H1 (cell line): Measurements from ENCODE around the gene MMADHC. TPM values are rescaled to one million over a fixed set of nuclear protein-coding genes. Genes with fewer than 3 reads are reported as not detected.

ENCODE experiments used
- CTCF ChIA-PET: fragments of 300-600 bp; sonication (Branson Sonifier 250); formaldehyde crosslinking; loops from one replicate; lab custom pipeline; 2021; ENCODE audit not compliant: partially characterized antibody; lab: Charles Lee
- POLR2A ChIA-PET: fragments of 300-600 bp; sonication (Branson Sonifier 250); formaldehyde crosslinking; loops from one replicate; lab custom pipeline; 2021; ENCODE audit warnings: inconsistent platforms; ENCODE audit not compliant: partially characterized antibody; lab: Charles Lee
- DNase-seq, 2 experiments: peaks; one replicate each; pipeline versions ENCODE4 v3.0.0 to v3.0.0-alpha.2; 2010 to 2022; ENCODE audit warnings: low spot score in 2 of 2, low read depth in 1 of 2, mixed read lengths in 1 of 2
- FAIRE-seq: peaks from 2 replicates; lab custom pipeline; 2011; peaks lifted over from hg19 to GRCh38; lab: Jason Lieb, UNC
- H2AFZ ChIP-seq: 2 replicates; pipeline ENCODE4 v1.8.1; 2012; ENCODE audit warnings: low read length, inconsistent platforms
- H2AK5ac ChIP-seq: 2 replicates; pipeline ENCODE4 v1.6.1; 2013; ENCODE audit warnings: low read depth, low read length
- H2BK120ac ChIP-seq: replicated peaks from 2 replicates; pipeline ENCODE3; 2013; ENCODE audit warnings: low read depth, low read length, inconsistent platforms
- H2BK12ac ChIP-seq: 2 replicates; pipeline ENCODE4 v1.6.1; 2013; ENCODE audit warnings: low read depth, low read length
- H2BK15ac ChIP-seq: 2 replicates; pipeline ENCODE4 v1.6.1; 2013; ENCODE audit warnings: low read length
- H2BK20ac ChIP-seq: 2 replicates; pipeline ENCODE4 v1.6.1; 2013; ENCODE audit warnings: low read length
- H2BK5ac ChIP-seq: 2 replicates; pipeline ENCODE4 v1.6.1; 2013; ENCODE audit warnings: low read depth, low read length
- H3K14ac ChIP-seq: 2 replicates; pipeline ENCODE4 v1.6.1; 2013; ENCODE audit warnings: inconsistent platforms; ENCODE audit not compliant: insufficient read length
- H3K18ac ChIP-seq: 2 replicates; pipeline ENCODE4 v1.6.1; 2013; ENCODE audit warnings: low read length; ENCODE audit errors: extremely low read depth
- H3K23ac ChIP-seq: 2 replicates; pipeline ENCODE4 v1.6.1; 2013; ENCODE audit warnings: inconsistent platforms; ENCODE audit not compliant: insufficient read length
- H3K23me2 ChIP-seq: 2 replicates; pipeline ENCODE4 v1.6.1; 2013; ENCODE audit warnings: low read depth, low read length
- H3K27ac ChIP-seq: 2 replicates; pipeline ENCODE4 v1.6.1; 2011; ENCODE audit warnings: low read depth, low read length, inconsistent platforms
- H3K27me3 ChIP-seq, 4 experiments: replicated peaks in 1 of 4; 1 replicate in 1 of 4; 2 replicates in 3 of 4; pipeline versions ENCODE4 v1.6.1 to v1.8.1; 2011 to 2013; ENCODE audit warnings: low read length in 3 of 4, mild to moderate bottlenecking in 3 of 4, inconsistent platforms in 2 of 4, mixed read lengths in 2 of 4, moderate library complexity in 1 of 4; ENCODE audit not compliant: control insufficient read depth in 3 of 4, insufficient read depth in 3 of 4; ENCODE audit errors: extremely low read depth in 1 of 4
- H3K36me3 ChIP-seq, 4 experiments: 2 replicates each; pipeline versions ENCODE4 v1.6.1 to v1.8.1; 2011 to 2013; ENCODE audit warnings: mild to moderate bottlenecking in 4 of 4, low read length in 3 of 4, moderate library complexity in 2 of 4, control low read depth in 1 of 4, inconsistent platforms in 1 of 4; ENCODE audit not compliant: insufficient read depth in 4 of 4, control insufficient read depth in 2 of 4
- H3K4ac ChIP-seq: replicated peaks from 2 replicates; pipeline ENCODE3; 2013; ENCODE audit warnings: low read length, low read depth, mixed read lengths, inconsistent platforms; ENCODE audit not compliant: insufficient read length
- H3K4me1 ChIP-seq, 4 experiments: replicated peaks in 1 of 4; 1 replicate in 1 of 4; 2 replicates in 3 of 4; pipeline versions ENCODE4 v1.6.1 to v1.8.1; 2011 to 2013; ENCODE audit warnings: low read length in 3 of 4, inconsistent platforms in 2 of 4, mixed read lengths in 1 of 4; ENCODE audit not compliant: insufficient read depth in 4 of 4, control insufficient read depth in 3 of 4
- H3K4me2 ChIP-seq, 2 experiments: 2 replicates each; pipeline versions ENCODE4 v1.6.1 to v1.8.1; 2011 to 2013; ENCODE audit warnings: low read depth in 2 of 2, low read length in 2 of 2, control low read depth in 1 of 2, inconsistent platforms in 1 of 2, mild to moderate bottlenecking in 1 of 2; ENCODE audit not compliant: insufficient read depth in 1 of 2
- H3K4me3 ChIP-seq, 4 experiments: fragments of 200-600, 300-600 bp in 1 of 4; sonication (generic), shearing (Covaris generic), sonication (Bioruptor Twin) in 1 of 4; 2 replicates each; pipeline versions ENCODE4 v1.5.1 to v1.8.1; 2011 to 2016; ENCODE audit warnings: low read length in 4 of 4, low read depth in 3 of 4, control low read depth in 2 of 4, inconsistent platforms in 2 of 4, mild to moderate bottlenecking in 2 of 4, mixed read lengths in 1 of 4, moderate library complexity in 1 of 4; ENCODE audit not compliant: insufficient read depth in 2 of 4; ENCODE audit errors: extremely low read depth in 1 of 4
- H3K56ac ChIP-seq: replicated peaks from 2 replicates; pipeline ENCODE3; 2013; ENCODE audit warnings: low read depth, mild to moderate bottlenecking, mixed read lengths, low read length, inconsistent platforms; ENCODE audit not compliant: insufficient read length
- H3K79me1 ChIP-seq: 2 replicates; pipeline ENCODE4 v1.6.1; 2013; ENCODE audit warnings: low read depth, low read length, control low read depth
- H3K79me2 ChIP-seq, 2 experiments: 2 replicates each; pipeline versions ENCODE4 v1.6.1 to v1.8.1; 2012 to 2013; ENCODE audit warnings: low read length in 2 of 2, mild to moderate bottlenecking in 2 of 2, inconsistent platforms in 1 of 2; ENCODE audit not compliant: insufficient read depth in 2 of 2, control insufficient read depth in 1 of 2
- H3K9ac ChIP-seq, 4 experiments: replicated peaks in 1 of 4; 1 replicate in 1 of 4; 2 replicates in 3 of 4; pipeline versions ENCODE4 v1.6.1 to v1.8.1; 2011 to 2013; ENCODE audit warnings: low read depth in 3 of 4, low read length in 3 of 4, control low read depth in 2 of 4, mild to moderate bottlenecking in 2 of 4, moderate library complexity in 2 of 4, inconsistent platforms in 1 of 4; ENCODE audit errors: extremely low read depth in 1 of 4
- H3K9me3 ChIP-seq, 2 experiments: 2 replicates each; pipeline versions ENCODE4 v1.6.1 to v1.8.1; 2012 to 2013; ENCODE audit warnings: mild to moderate bottlenecking in 2 of 2, moderate library complexity in 2 of 2, control low read depth in 1 of 2, inconsistent platforms in 1 of 2, low read depth in 1 of 2, low read length in 1 of 2, mixed read lengths in 1 of 2; ENCODE audit not compliant: insufficient read depth in 2 of 2
- H4K20me1 ChIP-seq, 2 experiments: replicated peaks in 1 of 2; 2 replicates each; pipeline versions ENCODE3 to v1.8.1; 2011 to 2013; ENCODE audit warnings: inconsistent platforms in 2 of 2, low read length in 2 of 2, mild to moderate bottlenecking in 1 of 2; ENCODE audit not compliant: insufficient read depth in 2 of 2, control insufficient read depth in 1 of 2
- H4K5ac ChIP-seq: 2 replicates; pipeline ENCODE4 v1.6.1; 2013; ENCODE audit warnings: low read length, low read depth, mixed read lengths, inconsistent platforms; ENCODE audit not compliant: insufficient read length
- H4K8ac ChIP-seq: 2 replicates; pipeline ENCODE4 v1.8.0; 2013; ENCODE audit warnings: mild to moderate bottlenecking, moderate library complexity, low read length, inconsistent platforms; ENCODE audit not compliant: insufficient read depth; ENCODE audit errors: extremely low read depth
- H4K91ac ChIP-seq: replicated peaks from 2 replicates; pipeline ENCODE3; 2013; ENCODE audit warnings: low read length, mixed read lengths, inconsistent platforms; ENCODE audit not compliant: insufficient read length
- CHD1 ChIP-seq: IDR thresholded peaks from 2 replicates; pipeline ENCODE4 v1.6.1; 2012; ENCODE audit warnings: low read depth, low read length, improper control_type of control experiment
- E2F6 ChIP-seq: IDR thresholded peaks from 2 replicates; pipeline ENCODE4 v1.6.1; 2012; ENCODE audit warnings: inconsistent platforms
- KDM5A ChIP-seq: fragments of 200-600 bp; IDR thresholded peaks from 2 replicates; pipeline ENCODE4 v1.7.1; 2012; ENCODE audit warnings: mild to moderate bottlenecking, low read length, inconsistent platforms, mixed read lengths
- MAX ChIP-seq: IDR thresholded peaks from 2 replicates; pipeline ENCODE4 v1.6.1; 2012; ENCODE audit warnings: inconsistent platforms
- PHF8 ChIP-seq: fragments of 200-600 bp; sonication (generic); conservative IDR thresholded peaks from 2 replicates; pipeline ENCODE4 v1.7.1; 2012; ENCODE audit warnings: low read depth, mild to moderate bottlenecking, inconsistent platforms, low read length, moderate library complexity
- POU5F1 ChIP-seq: IDR thresholded peaks from 2 replicates; pipeline ENCODE4 v1.6.1; 2011; ENCODE audit warnings: low read depth, mild to moderate bottlenecking, low read length, moderate library complexity
- RBBP5 ChIP-seq: IDR thresholded peaks from 2 replicates; pipeline ENCODE4 v1.7.1; 2012; ENCODE audit warnings: low read depth, mild to moderate bottlenecking, inconsistent platforms, low read length, moderate library complexity, borderline replicate concordance
- RNF2 ChIP-seq: fragments of 200-900, 300-1000 bp; sonication (generic); IDR thresholded peaks from 2 replicates; pipeline ENCODE4 v1.7.1; 2016; ENCODE audit warnings: borderline replicate concordance, low read depth, mild to moderate bottlenecking, antibody characterized with exemption, low read length; ENCODE audit not compliant: poor library complexity, severe bottlenecking; ENCODE audit errors: missing control alignments
- SP2 ChIP-seq: IDR thresholded peaks from 2 replicates; pipeline ENCODE4 v1.6.1; 2012; ENCODE audit warnings: mild to moderate bottlenecking, low read length, inconsistent platforms
- SP4 ChIP-seq: IDR thresholded peaks from 2 replicates; pipeline ENCODE4 v1.6.1; 2012; ENCODE audit warnings: low read length, inconsistent platforms
- TEAD4 ChIP-seq: IDR thresholded peaks from 2 replicates; pipeline ENCODE4 v1.6.1; 2012; ENCODE audit warnings: low read depth, low read length, inconsistent platforms, mixed read lengths
- ZNF274 ChIP-seq: IDR thresholded peaks from 2 replicates; pipeline ENCODE4 v1.7.0; 2012; ENCODE audit warnings: low read length, borderline replicate concordance; ENCODE audit errors: extremely low read depth
- WGBS, 2 experiments: shearing (Covaris generic) in 1 of 2; methylation state at CpG; one replicate each; pipeline versions ENCODE4 v1.1.6 to v1.1.7; 2013 to 2015; ENCODE audit warnings: low lambda C conversion rate in 2 of 2, mixed read lengths in 2 of 2, inconsistent platforms in 1 of 2, low coverage in 1 of 2, missing lambda C conversion rate in 1 of 2; ENCODE audit not compliant: insufficient replicate concordance in 2 of 2, insufficient coverage in 1 of 2, insufficient read length in 1 of 2; ENCODE audit errors: extremely low coverage in 1 of 2, missing lambda C conversion rate in 1 of 2; 5-methylcytosine and 5-hydroxymethylcytosine counted together
- polyA plus RNA-seq, 7 experiments: library from polyadenylated mRNA; depleted of rRNA in 3 of 7; stranded (reverse) in 5 of 7; unstranded in 2 of 7; fragments of >200 nt in 5 of 7; fragments of 200-250 nt in 2 of 7; gene quantifications; 1 replicate in 5 of 7; 2 replicates in 1 of 7; 4 replicates in 1 of 7; pipeline versions ENCODE4 v1.2.1 to v1.2.3, GENCODE V29; 2011 to 2013; ENCODE audit warnings: missing spikeins in 2 of 7, mixed read lengths in 2 of 7
- total RNA-seq: library from RNA; stranded (reverse); fragmentation: NEBNext Ultra II Directional; extraction: Animal tissue kit (Norgen Biotek cat#: 25700); gene quantifications from 2 replicates; pipeline ENCODE4 v1.2.1, GENCODE V29; 2021

MMADHC gene
- total and polyA plus RNA-seq, 2 of the 8 experiments (the other 6 are each of a cell fraction or from before 2014, with no cell fraction given): 61.1 to 130 TPM

- no peak overlapping the region for H3K14ac ChIP-seq
- H4K5ac ChIP-seq: no peak overlapping the region
- H3K27ac ChIP-seq: no peak overlapping the region
- H3K4me3 ChIP-seq: no peak overlapping the region
- H3K18ac ChIP-seq: no peak overlapping the region
- no peak overlapping the region for H3K56ac ChIP-seq
- H4K8ac ChIP-seq: no peak overlapping the region
- DNase-seq: no peak
- H3K79me1 ChIP-seq: no peaks in the 10 kb centered on the region
- no peak overlapping the region for H2BK20ac ChIP-seq
- H3K4me1 ChIP-seq: no peaks in the 10 kb centered on the region
- H2BK120ac ChIP-seq: no peak overlapping the region
- H3K23ac ChIP-seq: no peak overlapping the region
- no peaks in the 10 kb centered on the region for H3K27me3 ChIP-seq
- no peak overlapping the region for H2BK12ac ChIP-seq
- POLR2A ChIA-PET: no interaction called here
- H3K4ac ChIP-seq: no peak overlapping the region
- no peak for FAIRE-seq
- CTCF ChIA-PET: interaction anchor here (1.1 to 2.1 kb wide), 2 partner anchors 9 to 522 kb away, joined by 3 to 8 read pairs; no protein-coding TSS in a partner anchor
- no peak overlapping the region for H2AK5ac ChIP-seq
- H3K9me3 ChIP-seq: no peaks in the 10 kb centered on the region; a peak in 1 of 4 replicates
- no peak for TF ChIP-seq SP4
- no peak for TF ChIP-seq E2F6
- no peak for TF ChIP-seq PHF8
- TF ChIP-seq MAX: no peak
- TF ChIP-seq RNF2: no peak
- TF ChIP-seq RBBP5: no peak
- no peak for TF ChIP-seq CHD1
- TF ChIP-seq ZNF274: no peak
- TF ChIP-seq TEAD4: no peak
- TF ChIP-seq KDM5A: no peak
- no peak for TF ChIP-seq POU5F1
- no peak for TF ChIP-seq SP2
- no peaks in the 10 kb centered on the region for H3K23me2 ChIP-seq
- no peak overlapping the region for H3K9ac ChIP-seq
- no peak overlapping the region for H2BK5ac ChIP-seq
- H3K4me2 ChIP-seq: no peak overlapping the region
- H3K36me3 ChIP-seq: no peaks in the 10 kb centered on the region
- 92% methylated on average over 5 of the region's 5 CpGs; no CpG with 5 or more reads in 1 of the 2 experiments for WGBS, 2 experiments
- no peaks in the 10 kb centered on the region for H4K20me1 ChIP-seq
- H2AFZ ChIP-seq: no peak overlapping the region
- H4K91ac ChIP-seq: no peak overlapping the region
- no peaks in the 10 kb centered on the region for H3K79me2 ChIP-seq
- H2BK15ac ChIP-seq: no peak overlapping the region
These were observed 47.4 kb downstream of the MMADHC start for GRCh38 chr2:149540138-149540537.
